Mesendoderm (in vitro differentiated cells): ENCODE results near the gene ZNF423.

ENCODE experiments used
- DNase-seq: peaks from one replicate; pipeline ENCODE4 v3.0.0; 2013
- H2AK5ac ChIP-seq: 2 replicates; pipeline ENCODE4 v1.6.1; 2013; ENCODE audit warnings: low read length, inconsistent platforms
- H2BK120ac ChIP-seq: 2 replicates; pipeline ENCODE4 v1.6.1; 2013; ENCODE audit warnings: low read depth, mild to moderate bottlenecking, low read length, moderate library complexity, mixed read lengths
- H2BK15ac ChIP-seq: replicated peaks from 2 replicates; pipeline ENCODE4 v1.6.1; 2013; ENCODE audit warnings: low read depth, mild to moderate bottlenecking, moderate library complexity
- H2BK5ac ChIP-seq: 2 replicates; pipeline ENCODE4 v1.6.1; 2013; ENCODE audit warnings: low read length, inconsistent platforms
- H3K18ac ChIP-seq: 2 replicates; pipeline ENCODE4 v1.6.1; 2013; ENCODE audit warnings: mild to moderate bottlenecking, low read length, mixed read lengths
- H3K23ac ChIP-seq: one replicate; pipeline ENCODE4 v1.6.1; 2013; ENCODE audit warnings: low read length
- H3K27ac ChIP-seq: 2 replicates; pipeline ENCODE4 v1.5.1; 2013; ENCODE audit warnings: low read depth, mild to moderate bottlenecking, inconsistent platforms, low read length, moderate library complexity
- H3K27me3 ChIP-seq: 2 replicates; pipeline ENCODE4 v1.6.1; 2013; ENCODE audit warnings: low read length, control low read depth, mild to moderate bottlenecking, inconsistent platforms; ENCODE audit not compliant: insufficient read depth, poor library complexity
- H3K36me3 ChIP-seq: 2 replicates; pipeline ENCODE4 v1.6.1; 2013; ENCODE audit warnings: low read length, inconsistent platforms; ENCODE audit not compliant: control insufficient read depth, insufficient read depth
- H3K4ac ChIP-seq: one replicate; pipeline ENCODE4 v1.6.1; 2013; ENCODE audit warnings: low read depth, mild to moderate bottlenecking, low read length, moderate library complexity
- H3K4me1 ChIP-seq: 2 replicates; pipeline ENCODE4 v1.6.1; 2013; ENCODE audit warnings: low read depth, low read length, inconsistent platforms; ENCODE audit not compliant: control insufficient read depth
- H3K4me2 ChIP-seq: 2 replicates; pipeline ENCODE4 v1.6.1; 2013; ENCODE audit warnings: low read length
- H3K4me3 ChIP-seq: 2 replicates; pipeline ENCODE4 v1.5.1; 2013; ENCODE audit warnings: mild to moderate bottlenecking, low read length
- H3K56ac ChIP-seq: one replicate; pipeline ENCODE4 v1.6.1; 2013; ENCODE audit warnings: low read length
- H3K79me1 ChIP-seq: 2 replicates; pipeline ENCODE4 v1.6.1; 2013; ENCODE audit warnings: low read length, inconsistent platforms
- H3K79me2 ChIP-seq: 2 replicates; pipeline ENCODE4 v1.6.1; 2013; ENCODE audit warnings: mild to moderate bottlenecking, low read length; ENCODE audit not compliant: control insufficient read depth, insufficient read depth
- H3K9ac ChIP-seq: 2 replicates; pipeline ENCODE4 v1.6.1; 2013; ENCODE audit warnings: low read length, inconsistent platforms
- H4K5ac ChIP-seq: one replicate; pipeline ENCODE4 v1.6.1; 2013; ENCODE audit warnings: low read length
- H4K8ac ChIP-seq: one replicate; pipeline ENCODE4 v1.6.1; 2013; ENCODE audit warnings: low read depth, mild to moderate bottlenecking, control low read depth, low read length, moderate library complexity
- WGBS: extraction: QIAGEN DNeasy Blood & Tissue Kit; methylation state at CpG from one replicate; pipeline ENCODE4 v1.1.7; 2013; ENCODE audit warnings: low lambda C conversion rate, missing lambda C conversion rate; ENCODE audit not compliant: insufficient coverage; ENCODE audit errors: extremely low coverage; 5-methylcytosine and 5-hydroxymethylcytosine counted together

The ZNF423 gene

DNA sequence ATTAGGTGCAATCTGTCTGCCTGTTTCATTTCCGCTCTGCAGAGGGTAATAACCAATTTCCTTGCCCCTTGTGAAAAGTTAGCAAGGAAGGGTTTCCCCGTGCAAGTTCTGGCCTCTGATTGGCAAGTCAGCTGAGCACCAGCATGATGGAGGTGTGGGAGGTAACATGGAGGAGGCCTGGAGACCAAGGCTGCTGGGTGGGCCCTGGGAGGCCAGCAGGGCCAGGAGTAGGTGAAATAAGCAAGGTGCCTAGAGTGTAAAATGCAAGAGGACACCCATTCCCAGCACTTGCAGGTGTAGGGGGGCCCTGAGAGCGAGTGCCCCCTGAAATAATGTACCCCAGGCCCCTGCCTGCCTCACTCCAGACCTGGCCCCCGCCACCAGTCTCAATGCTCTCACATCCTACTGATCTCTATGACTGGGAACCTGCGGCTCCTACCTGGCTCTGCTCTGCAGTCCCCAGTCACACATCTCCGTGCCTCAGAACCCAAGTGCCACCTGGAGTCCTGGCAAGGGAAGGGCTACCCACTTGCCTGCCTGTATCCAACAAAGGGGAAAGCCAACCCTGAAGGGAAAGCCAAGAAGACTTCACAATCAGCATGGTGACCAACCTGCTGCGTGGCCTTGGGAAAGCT, 366.1 kb downstream of the ZNF423 start:
- Histone ChIP-seq H3K27ac (no peak overlapping the region), H2BK5ac (no peak overlapping the region), H3K23ac (no peak overlapping the region), H3K4me2 (no peak overlapping the region), H4K8ac (no peak overlapping the region), H3K9ac (no peak overlapping the region), H3K56ac (no peak overlapping the region), H4K5ac (no peak overlapping the region), H3K27me3 (no peaks in the 10 kb centered on the region), H3K4ac (no peak overlapping the region), H3K4me3 (no peak overlapping the region), H3K4me1 (no peaks in the 10 kb centered on the region), H2BK15ac (no peak overlapping the region), H3K79me2 (no peaks in the 10 kb centered on the region), H2AK5ac (no peak overlapping the region), H3K36me3 (no peaks in the 10 kb centered on the region), H2BK120ac (no peak overlapping the region), H3K79me1 (no peaks in the 10 kb centered on the region), H3K18ac (no peak overlapping the region)
- DNase-seq: no peak
- no CpG with 5 or more reads among the region's 7 CpGs for WGBS

DNA sequence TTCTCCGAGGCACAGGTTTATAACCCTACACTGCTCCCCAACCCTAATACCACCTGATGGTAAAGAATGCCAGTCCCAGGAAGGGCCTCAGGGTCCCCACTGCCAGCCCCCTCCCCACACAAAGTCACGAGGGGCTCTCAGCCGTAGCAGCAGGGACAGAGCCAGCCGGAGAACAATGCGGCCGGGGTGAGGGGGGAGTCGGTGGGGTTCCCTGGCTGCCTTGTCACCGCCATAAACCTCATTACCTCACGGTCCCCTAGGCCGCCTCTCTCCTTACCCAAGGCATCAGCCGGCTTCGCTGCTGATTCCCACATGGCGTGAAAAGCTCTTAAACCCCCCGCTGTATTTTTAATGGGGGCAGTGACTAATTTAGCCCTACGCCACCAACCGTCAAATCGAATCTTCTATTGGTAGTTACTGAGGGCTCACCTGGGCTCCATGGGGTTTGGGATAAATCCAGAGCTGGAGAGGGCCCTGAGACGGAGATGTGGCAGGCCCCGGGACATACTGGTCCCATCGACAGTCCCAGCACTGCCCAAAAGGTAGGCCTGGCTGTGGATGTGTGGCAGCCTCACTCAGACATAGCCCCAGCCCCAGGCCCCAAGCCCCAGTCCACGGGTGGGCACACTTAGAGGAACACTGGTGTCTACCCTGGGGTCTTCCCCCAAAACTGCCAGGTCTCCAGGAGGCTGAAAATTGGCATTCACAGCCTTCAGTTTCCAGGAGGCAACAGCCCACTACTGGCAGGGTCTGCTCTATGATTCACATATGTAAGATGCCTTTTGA, 367.0 kb downstream of the ZNF423 start:
- WGBS: no CpG with 5 or more reads among the region's 21 CpGs
- H4K8ac ChIP-seq: no peak overlapping the region
- H3K4me2 ChIP-seq: no peak overlapping the region
- H3K27ac ChIP-seq: no peak overlapping the region
- H3K56ac ChIP-seq: no peak overlapping the region
- H3K4ac ChIP-seq: no peak overlapping the region
- H4K5ac ChIP-seq: no peak overlapping the region
- H3K18ac ChIP-seq: no peak overlapping the region
- no peak for DNase-seq
- H2BK5ac ChIP-seq: no peak overlapping the region
- H3K4me1 ChIP-seq: no peaks in the 10 kb centered on the region
- no peaks in the 10 kb centered on the region for H3K36me3 ChIP-seq
- H3K79me2 ChIP-seq: no peaks in the 10 kb centered on the region
- no peaks in the 10 kb centered on the region for H3K27me3 ChIP-seq
- H2BK15ac ChIP-seq: no peak overlapping the region
- no peak overlapping the region for H3K23ac ChIP-seq
- no peak overlapping the region for H2AK5ac ChIP-seq
- no peak overlapping the region for H3K4me3 ChIP-seq
- H2BK120ac ChIP-seq: no peak overlapping the region
- no peaks in the 10 kb centered on the region for H3K79me1 ChIP-seq
- no peak overlapping the region for H3K9ac ChIP-seq

DNA sequence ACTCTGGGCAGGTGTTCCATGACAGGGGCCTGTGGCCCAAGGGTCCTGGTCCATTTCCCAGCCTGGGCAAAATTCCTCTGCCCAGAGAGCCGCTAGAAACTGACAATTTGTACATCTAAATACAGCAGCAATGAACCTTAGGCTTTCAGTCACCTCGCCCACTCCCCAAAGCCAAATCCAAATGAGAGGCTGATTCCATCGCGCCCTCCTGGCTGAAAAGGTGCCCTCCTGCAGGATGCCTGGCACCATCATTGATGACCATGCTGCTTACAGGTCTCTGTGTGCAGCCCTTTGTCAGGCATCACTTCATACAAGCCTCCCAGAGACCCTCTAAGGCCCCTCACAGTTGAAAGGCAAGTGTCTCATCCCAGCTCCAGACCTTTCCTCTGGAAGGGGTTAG, 367.6 kb downstream of the ZNF423 start:
- Histone ChIP-seq H3K4ac (no peak overlapping the region), H3K27me3 (no peaks in the 10 kb centered on the region), H3K23ac (no peak overlapping the region), H3K79me1 (no peaks in the 10 kb centered on the region), H3K18ac (no peak overlapping the region), H3K4me1 (no peaks in the 10 kb centered on the region), H3K79me2 (no peaks in the 10 kb centered on the region), H2BK15ac (no peak overlapping the region), H3K56ac (no peak overlapping the region), H3K36me3 (no peaks in the 10 kb centered on the region), H2AK5ac (no peak overlapping the region), H3K4me2 (no peak overlapping the region), H4K5ac (no peak overlapping the region), H3K4me3 (no peak overlapping the region), H2BK120ac (no peak overlapping the region), H3K27ac (no peak overlapping the region), H4K8ac (no peak overlapping the region), H3K9ac (no peak overlapping the region), H2BK5ac (no peak overlapping the region)
- DNase-seq: no peak
- no CpG with 5 or more reads among the region's 4 CpGs for WGBS

DNA sequence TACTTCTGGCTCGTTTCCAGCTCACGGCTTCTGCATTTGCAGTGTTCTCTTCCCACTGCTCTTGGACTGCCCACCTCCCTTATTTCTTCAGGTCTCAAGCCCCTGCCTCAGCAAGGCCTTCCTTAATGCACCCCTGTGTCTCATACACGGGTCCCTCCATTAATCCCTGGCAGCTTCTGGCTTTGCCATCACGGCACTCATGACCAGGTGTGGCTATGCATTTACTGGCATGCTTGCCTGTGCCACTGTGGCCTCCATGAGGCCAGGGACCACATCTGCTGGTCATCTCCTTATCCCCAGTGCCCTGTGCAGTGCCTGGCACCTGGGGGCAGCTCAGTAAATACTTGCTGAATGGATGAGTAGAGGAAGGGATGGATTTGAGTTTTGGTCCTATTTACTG, 368.2 kb downstream of the ZNF423 start:
- Histone ChIP-seq H3K36me3 (no peaks in the 10 kb centered on the region), H4K8ac (no peak overlapping the region), H2AK5ac (no peak overlapping the region), H3K4me3 (no peak overlapping the region), H3K27me3 (no peaks in the 10 kb centered on the region), H3K4me1 (no peaks in the 10 kb centered on the region), H3K79me2 (no peaks in the 10 kb centered on the region), H3K18ac (no peak overlapping the region), H2BK15ac (no peak overlapping the region), H2BK120ac (no peak overlapping the region), H3K79me1 (no peaks in the 10 kb centered on the region), H3K9ac (no peak overlapping the region), H2BK5ac (no peak overlapping the region), H3K23ac (no peak overlapping the region), H3K4ac (no peak overlapping the region), H3K4me2 (no peak overlapping the region), H3K27ac (no peak overlapping the region), H3K56ac (no peak overlapping the region), H4K5ac (no peak overlapping the region)
- no CpG with 5 or more reads among the region's 4 CpGs for WGBS
- DNase-seq: no peak

DNA sequence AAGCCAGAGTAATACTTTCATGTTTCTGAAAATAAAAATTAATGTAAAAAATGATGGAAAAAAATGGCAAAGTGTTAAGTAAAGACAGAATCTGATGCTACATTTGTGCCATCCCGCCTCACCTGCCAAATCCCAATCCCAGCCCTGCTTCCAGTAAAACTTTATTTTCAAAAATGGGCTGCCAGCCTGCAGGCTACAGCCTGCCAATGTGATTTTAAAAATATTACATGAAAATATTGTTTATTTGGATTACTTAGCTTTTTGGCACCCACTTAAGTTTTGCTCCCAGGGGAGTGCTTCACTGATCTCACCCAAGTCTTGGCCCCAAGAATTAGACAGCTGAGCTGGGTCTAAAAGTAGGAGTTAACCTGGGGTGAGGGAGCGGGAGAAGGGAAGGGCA, 369.5 kb downstream of the ZNF423 start:
- Histone ChIP-seq H3K79me2 (no peaks in the 10 kb centered on the region), H3K18ac (no peak overlapping the region), H3K36me3 (no peaks in the 10 kb centered on the region), H3K27ac (no peak overlapping the region), H4K5ac (no peak overlapping the region), H3K4ac (no peak overlapping the region), H3K4me3 (no peak overlapping the region), H3K9ac (no peak overlapping the region), H2BK5ac (no peak overlapping the region), H4K8ac (no peak overlapping the region), H3K23ac (no peak overlapping the region), H3K4me2 (no peak overlapping the region), H2AK5ac (no peak overlapping the region), H2BK120ac (no peak overlapping the region), H2BK15ac (no peak overlapping the region), H3K79me1 (no peaks in the 10 kb centered on the region), H3K56ac (no peak overlapping the region), H3K27me3 (no peaks in the 10 kb centered on the region), H3K4me1 (no peaks in the 10 kb centered on the region)
- no CpG with 5 or more reads among the region's 2 CpGs for WGBS
- no peak for DNase-seq

DNA sequence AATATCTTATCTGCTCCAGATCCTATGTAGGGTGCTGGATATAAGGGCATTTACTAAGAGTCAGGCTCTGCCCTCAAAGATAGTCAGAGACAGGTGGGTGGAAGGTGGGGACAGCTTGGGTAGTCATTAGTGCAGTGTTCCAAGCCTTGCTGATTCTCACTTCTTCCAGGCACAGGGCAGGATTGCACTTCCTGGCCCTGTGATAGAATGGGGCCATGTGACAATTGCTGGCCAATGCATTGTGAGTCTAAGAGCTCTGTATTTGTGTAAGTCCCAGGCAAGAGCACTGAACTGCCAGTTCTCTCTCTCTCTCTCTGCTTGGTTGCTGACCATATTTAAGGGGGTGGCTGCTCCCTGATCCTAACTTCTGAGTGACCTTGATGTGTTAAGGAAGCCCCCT, 370.2 kb downstream of the ZNF423 start:
- H4K8ac ChIP-seq: no peak overlapping the region
- H3K4me2 ChIP-seq: no peak overlapping the region
- H2BK120ac ChIP-seq: no peak overlapping the region
- H3K4me1 ChIP-seq: no peaks in the 10 kb centered on the region
- no peak overlapping the region for H2BK5ac ChIP-seq
- H2AK5ac ChIP-seq: no peak overlapping the region
- DNase-seq: peak; percentile 22
- no peak overlapping the region for H3K23ac ChIP-seq
- H4K5ac ChIP-seq: no peak overlapping the region
- no peaks in the 10 kb centered on the region for H3K36me3 ChIP-seq
- H3K56ac ChIP-seq: no peak overlapping the region
- H3K27ac ChIP-seq: no peak overlapping the region
- no peaks in the 10 kb centered on the region for H3K79me2 ChIP-seq
- no peaks in the 10 kb centered on the region for H3K27me3 ChIP-seq
- no peak overlapping the region for H3K18ac ChIP-seq
- no peak overlapping the region for H3K9ac ChIP-seq
- no peak overlapping the region for H3K4me3 ChIP-seq
- H3K4ac ChIP-seq: no peak overlapping the region
- no peak overlapping the region for H2BK15ac ChIP-seq
- H3K79me1 ChIP-seq: no peaks in the 10 kb centered on the region
